Thyroid gland (tissue), 4 donors: ENCODE measurements around the gene PRKCA.

Experiments
- CTCF ChIP-seq, 6 experiments: fragments of 200-600 bp in 3 of 6; fragments of 450-650 bp in 3 of 6; sonication (generic) in 3 of 6; IDR thresholded peaks; one replicate each; pipeline ENCODE4 v1.5.1; 2016 to 2019; ENCODE audit warnings: antibody characterized with exemption in 6 of 6, mild to moderate bottlenecking in 2 of 6, inconsistent platforms in 1 of 6, moderate library complexity in 1 of 6
- POLR2A ChIP-seq, 2 donors: fragments of 450-650 bp; IDR thresholded peaks; one replicate each; pipeline ENCODE4 v1.6.1; 2017; ENCODE audit warnings: antibody characterized with exemption in 2 of 2, mild to moderate bottlenecking in 2 of 2, moderate library complexity in 1 of 2

DNA sequence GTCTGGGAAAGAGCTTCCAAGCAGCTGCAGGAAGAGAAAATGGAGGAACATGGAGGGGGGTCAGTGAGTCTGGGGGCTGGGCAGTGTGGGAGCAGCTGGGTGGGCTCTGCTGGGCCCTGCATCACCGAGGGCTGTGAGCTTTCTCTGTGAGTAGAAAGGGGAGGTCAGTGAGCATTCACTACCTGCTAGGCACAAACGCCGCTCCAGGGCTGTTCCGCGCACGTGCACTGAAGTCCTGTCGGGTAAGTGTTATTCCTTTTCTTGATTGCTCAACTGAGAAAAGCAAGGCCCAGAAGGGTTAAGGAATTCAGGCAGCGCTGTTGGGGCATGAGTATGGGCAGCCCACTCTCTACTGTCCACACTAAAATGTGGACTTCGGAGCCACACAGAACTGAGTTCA is 537.2 kb downstream of the PRKCA start:
- no peak for TF ChIP-seq CTCF (IDR thresholded peaks at IDR 0.05)
- TF ChIP-seq POLR2A (IDR thresholded peaks at IDR 0.05), result no peak
